TTC549 (cell line): Measurements from ENCODE around the gene DNAJC17.

Experiments
- FAIRE-seq: peaks from 2 replicates; lab custom pipeline; 2012; peaks lifted over from hg19 to GRCh38; lab: Jason Lieb, UNC

DNAJC17 gene

DNA sequence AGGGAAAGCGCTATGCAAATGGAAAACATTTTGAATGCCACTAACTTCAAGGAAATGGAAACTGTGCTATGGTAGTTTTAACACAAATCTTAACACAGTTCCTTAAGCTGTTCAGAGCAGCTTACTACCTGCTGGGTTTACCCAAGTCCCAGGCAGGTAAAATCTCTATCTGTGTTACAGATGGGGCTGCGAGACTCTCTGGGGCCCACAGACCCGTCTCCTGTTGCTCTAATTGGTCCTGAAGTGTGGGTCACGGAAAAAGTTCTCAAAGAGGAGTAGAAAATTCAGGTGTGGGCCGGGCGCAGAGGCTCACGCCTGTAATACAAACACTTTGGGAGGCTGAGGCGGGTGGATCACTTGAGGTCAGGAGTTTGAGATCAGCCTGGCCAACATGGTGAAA is 17.3 kb downstream of the DNAJC17 start:
- no peak for FAIRE-seq

DNA sequence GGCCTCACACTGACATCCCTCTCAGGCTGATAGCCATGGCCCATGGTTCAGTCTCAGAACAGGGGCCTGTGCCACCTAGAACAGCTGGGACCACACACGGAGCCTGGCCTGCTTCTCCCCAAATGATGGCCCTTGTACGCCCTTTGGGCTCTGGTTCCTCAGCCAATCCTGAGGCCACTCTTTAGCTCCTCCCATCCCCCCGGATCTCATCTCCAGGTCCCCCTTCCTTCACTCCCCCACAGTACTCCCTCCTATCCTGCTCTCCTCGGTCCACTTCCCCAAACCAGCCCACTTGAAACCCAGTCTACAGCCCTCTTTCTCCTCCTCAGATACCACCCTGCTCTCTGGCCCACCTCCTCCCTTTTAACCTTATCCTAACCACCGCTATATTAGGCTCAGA is 18.2 kb downstream of the DNAJC17 start:
- no peak for FAIRE-seq

DNA sequence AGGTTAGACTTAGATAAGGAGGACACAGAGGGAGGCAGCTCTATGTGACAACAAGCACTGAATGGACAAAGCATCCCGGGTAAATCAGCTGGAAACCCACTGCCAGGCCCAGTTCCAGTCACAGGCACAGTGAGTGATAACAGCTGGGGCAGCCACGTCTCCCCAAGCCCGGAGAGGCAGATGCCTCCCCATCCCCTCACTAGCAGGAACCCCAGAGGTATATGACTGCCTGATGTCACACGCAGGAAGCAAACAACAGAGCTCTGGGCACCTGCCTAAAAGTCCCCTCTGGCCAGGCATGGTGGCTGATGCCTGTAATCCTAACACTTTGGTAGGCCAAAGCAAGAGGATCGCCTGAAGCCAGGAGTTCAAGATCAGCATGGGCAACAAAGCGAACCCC is 19.3 kb downstream of the DNAJC17 start:
- FAIRE-seq = no peak

DNA sequence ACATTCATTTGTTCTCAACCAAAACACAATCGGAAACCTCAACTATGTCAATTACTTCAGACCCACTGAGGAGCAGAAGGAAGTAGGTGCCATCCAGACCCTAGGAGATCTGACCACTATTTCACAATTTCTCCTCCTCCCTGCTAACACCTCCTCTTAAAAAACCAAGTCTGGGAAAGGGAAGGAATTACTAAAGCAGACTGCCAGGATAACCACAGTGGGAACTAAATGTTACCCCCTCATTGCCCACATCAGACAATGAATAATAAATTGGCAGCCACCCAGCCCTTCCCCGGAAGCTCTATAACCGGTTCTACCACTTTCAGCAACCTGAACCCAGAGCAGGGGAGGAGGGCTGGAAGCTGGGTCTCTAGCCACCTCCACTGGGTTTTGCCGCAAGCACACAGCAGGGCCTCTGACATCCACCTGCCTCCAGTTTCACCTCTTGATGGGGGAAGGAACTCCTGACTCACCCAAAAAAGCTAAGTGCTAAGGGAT is 19.9 kb downstream of the DNAJC17 start:
- FAIRE-seq = no peak

DNA sequence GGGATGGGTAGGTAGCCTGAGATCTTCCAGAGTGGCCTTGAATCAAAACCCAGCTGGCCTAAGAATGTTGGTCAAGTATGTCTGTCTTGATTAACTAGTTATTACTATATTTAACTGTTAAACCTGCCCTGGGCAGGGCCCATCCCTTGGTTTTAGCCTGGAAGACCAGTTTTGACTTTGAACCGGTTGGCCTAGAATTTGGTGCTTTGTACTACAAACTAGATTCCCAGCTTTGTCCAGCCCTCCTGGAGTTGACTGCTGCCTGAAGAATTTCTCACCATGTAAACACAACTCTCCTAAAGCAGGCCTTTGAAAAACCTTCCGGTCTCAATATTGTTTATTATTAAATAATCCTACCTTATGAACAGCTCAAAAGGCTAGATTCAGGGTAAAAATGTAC is 21.5 kb downstream of the DNAJC17 start:
- no peak for FAIRE-seq

DNA sequence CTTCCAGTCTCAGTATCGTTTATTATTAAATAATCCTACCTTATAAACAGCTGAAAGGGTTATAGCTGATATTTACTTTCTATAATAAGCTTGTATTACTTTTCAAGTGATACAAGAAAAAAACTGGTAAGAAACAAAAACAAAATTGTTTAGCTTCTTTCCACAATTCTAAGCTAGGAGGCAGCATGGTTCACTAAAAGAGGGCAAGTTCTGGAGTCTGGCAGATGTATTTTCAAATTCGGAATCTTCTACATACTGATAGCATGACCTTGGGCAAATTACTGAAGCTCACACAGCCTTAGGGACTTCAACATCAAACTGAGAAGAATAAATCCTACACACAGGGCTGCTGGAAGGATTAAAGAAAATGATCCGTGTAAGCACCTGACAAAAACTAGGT is 22.1 kb downstream of the DNAJC17 start:
- FAIRE-seq = no peak

DNA sequence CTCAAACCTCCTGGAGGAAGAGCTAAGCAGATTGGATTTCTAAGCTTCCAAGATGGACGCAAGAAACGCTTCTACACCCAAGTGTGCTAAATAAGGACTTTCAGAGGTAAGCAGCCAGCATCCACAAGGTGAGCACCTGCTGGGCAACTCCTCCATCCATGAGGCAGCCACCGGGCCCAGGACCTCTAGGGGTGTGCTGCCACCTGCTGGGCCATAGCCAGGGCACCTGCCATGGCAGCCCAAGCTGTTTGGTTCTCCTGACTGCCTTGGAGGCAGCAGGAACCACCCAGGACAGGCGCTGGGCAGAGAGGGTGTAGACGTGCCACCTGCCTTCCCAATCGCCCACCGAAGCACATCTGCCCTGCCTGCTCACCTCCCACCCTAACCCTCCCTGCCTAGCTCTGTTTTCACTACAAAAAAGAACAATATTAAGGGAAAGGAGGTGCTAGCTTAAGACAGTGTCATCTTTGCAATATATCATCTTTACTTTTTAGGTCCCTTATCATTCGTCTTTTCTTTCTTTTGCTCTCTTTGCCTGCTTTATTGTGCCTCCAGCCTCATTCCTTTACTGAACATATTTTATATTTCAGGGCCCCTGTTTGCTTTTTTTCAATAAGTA is 24.6 kb downstream of the DNAJC17 start:
- FAIRE-seq = no peak

DNA sequence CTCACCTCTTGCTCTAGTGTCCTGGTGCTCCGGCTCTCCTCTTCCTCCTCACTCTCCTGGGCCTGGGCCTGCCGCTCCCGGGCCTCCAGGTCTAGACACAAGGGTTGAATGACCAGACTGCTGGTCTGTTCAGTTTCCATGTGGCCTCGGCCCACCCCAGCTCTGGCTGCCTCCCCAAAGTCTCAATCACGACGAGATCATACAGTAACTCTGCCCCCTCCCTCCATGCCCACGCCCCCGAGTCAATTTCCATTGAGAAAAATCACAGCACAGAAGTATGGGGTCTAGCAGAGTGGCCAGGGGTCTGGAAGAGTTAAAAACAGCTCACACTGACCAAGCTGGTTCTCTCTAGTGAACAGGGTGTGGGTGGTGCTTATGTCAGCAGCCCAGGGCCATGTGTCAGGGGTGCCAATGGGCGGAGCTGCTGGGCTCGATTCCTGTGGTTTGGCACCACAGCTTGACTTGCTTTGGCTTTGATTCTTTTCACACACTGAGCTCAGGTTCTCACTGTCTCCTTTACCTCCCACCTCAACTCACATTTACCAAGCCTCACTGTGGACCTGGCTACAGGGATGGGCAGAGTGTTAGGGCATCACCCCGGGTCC is 30.6 kb downstream of the DNAJC17 start:
- FAIRE-seq = no peak

DNA sequence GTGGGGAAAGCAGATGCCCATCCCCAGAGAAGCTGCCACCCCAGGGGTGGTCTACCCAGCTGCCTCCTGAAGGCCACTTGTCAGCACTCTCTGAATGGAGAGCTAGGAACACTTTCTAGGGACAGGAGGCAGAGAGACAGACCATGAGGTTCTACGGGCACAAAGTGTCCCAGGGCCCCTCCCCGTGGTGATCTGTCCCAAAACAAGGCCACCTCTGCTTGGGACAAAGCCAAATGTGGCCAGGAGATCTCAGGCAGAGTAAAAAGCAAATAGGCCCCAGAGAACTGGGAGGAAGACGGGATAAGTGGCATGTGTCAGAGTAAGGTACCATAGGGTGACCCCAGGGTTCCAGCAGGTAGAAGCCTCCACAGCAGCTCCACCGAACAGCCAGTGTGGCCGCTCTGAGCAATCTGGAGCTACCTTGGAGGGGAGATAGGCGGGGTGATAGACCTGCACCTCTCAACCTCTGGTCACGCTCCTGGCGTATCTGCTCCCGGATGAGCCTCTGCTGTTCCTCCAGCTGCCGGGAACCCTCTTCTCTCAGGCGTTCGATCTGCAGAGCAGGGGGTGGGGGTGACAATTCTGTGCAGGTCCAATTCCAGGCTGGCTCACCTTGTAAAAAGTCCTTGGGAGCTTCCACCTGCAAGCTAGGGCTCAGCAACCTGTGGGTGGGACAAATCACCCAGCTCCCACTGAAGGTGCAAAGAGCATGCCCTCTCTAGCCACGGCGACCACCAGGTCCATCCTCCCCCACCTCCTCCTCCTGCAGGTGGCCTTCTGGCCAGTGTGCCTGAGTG is 31.3 kb downstream of the DNAJC17 start:
- no peak for FAIRE-seq

DNA sequence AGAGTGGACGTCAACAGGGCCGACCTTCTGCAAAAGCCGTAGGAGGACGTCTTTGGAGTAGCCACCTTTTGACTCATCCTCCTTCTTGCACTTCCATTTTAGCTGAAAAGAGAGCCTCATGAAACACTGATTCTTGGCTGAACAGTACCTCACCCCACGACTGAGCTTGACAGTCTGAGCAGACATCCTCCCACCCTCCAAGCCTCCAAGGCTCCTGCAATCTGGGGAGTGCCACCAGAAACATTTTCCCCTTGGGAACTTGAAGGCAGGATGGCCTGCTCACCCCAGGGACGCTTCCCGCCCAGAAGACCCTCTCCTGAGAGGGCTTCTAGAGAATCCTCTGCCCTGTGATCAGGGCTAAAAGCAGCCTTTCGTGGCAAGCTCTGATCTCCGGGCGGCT is 32.3 kb downstream of the DNAJC17 start:
- no peak for FAIRE-seq

DNA sequence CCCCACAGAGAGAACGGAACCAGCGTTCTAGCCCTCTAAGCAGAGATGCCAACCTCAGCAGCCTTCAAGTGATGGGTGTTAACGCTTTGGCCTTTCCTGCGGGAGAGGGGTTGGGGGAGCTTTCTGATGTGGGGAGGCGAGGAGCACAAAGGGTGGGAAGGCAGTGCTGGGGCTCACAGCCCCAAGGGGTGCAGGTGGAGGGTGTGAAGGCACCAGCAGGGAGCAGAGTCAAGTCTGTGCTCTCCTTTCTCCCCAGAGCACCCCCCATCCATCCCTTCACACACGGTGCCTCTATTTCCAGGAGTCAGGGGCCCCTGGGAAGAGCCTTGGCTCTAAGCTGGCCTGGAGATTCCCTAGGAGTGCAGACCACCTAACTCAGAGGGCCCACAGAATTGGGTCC is 33.4 kb downstream of the DNAJC17 start:
- FAIRE-seq = no peak

DNA sequence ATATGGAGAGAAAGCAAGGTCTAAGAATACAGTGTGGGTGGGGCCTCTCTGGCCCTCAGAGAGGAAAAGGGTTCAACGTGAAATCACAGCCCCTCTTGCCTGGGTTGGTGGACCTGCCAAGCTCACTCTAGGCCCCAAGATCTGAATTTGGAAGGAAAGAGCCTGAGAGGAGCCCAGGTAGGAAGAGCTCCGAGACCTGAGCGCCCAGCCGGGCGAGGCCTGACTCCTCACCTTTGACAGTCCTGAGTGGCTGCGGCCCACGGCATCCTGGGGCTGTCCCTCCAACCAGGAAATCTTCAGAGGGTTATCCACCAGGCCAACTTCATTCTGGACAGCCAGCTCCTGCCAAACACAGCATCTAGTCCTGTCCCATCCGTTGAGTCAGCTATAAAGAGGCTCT is 33.8 kb downstream of the DNAJC17 start:
- FAIRE-seq = no peak

DNA sequence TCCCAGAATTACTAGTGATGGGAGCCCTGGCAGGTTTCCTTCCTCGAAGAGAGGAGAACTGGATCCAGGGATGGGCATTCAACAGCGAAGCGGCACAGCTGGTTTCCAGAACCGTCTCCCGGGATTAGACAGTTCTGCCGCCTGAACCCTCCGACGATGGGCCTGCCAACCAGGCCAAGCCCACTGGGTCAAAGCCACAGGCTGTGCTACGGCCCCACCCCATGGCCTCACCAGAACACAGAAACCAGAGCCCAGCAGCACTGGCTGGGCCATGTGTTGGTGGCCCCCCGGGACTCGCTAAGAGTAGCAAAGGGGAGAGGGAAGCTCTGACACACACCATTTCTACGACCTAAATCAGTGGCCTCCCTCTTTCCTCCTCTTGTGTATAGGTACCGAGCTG is 35.3 kb downstream of the DNAJC17 start:
- no peak for FAIRE-seq

DNA sequence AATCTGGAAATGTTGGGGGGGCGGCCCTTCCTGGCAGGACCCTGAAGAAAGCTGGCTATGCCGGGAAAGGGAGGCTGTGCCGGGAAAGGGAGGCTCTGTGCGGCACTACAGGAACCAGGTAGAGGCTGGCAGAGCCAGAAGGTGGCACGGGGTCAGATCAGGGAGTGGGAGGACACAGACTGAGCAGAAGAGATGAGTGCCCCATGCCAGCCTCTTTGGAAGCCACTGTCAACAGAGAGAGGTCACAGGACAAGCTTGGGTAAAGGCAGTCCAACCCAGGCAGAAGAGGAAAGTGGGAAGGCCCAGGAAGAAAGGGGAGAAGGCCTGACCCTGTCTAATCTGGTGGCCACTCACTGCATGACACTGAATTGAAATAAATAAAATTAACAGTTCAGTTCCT is 36.0 kb downstream of the DNAJC17 start:
- FAIRE-seq = no peak

DNA sequence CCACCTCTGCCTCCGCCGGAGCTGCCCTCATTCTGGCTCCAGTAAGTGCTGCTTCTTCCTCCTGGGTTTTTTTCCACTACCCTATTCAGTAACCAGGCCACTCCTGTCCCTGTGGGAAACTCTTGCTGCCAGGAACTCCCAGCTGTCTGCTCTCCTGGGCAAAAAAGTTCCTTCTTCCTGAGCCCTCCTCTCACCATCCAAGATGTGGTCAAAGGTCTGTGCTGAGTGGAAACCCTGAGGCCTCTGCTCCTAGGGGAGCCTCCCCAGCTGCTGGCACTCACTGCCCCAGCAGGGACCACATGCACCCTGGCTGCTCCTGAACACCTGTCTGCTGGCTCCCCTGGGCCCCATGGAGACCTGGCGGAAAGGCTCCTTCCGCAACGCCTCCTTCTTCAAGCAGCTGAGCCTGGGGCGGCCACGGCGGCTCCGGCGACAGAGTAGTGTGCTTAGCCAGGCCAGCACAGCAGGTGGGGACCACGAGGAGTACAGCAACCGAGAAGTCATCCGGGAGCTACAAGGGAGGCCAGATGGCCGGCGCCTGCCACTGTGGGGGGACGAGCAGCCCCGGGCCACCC is 37.0 kb downstream of the DNAJC17 start:
- FAIRE-seq = no peak

DNA sequence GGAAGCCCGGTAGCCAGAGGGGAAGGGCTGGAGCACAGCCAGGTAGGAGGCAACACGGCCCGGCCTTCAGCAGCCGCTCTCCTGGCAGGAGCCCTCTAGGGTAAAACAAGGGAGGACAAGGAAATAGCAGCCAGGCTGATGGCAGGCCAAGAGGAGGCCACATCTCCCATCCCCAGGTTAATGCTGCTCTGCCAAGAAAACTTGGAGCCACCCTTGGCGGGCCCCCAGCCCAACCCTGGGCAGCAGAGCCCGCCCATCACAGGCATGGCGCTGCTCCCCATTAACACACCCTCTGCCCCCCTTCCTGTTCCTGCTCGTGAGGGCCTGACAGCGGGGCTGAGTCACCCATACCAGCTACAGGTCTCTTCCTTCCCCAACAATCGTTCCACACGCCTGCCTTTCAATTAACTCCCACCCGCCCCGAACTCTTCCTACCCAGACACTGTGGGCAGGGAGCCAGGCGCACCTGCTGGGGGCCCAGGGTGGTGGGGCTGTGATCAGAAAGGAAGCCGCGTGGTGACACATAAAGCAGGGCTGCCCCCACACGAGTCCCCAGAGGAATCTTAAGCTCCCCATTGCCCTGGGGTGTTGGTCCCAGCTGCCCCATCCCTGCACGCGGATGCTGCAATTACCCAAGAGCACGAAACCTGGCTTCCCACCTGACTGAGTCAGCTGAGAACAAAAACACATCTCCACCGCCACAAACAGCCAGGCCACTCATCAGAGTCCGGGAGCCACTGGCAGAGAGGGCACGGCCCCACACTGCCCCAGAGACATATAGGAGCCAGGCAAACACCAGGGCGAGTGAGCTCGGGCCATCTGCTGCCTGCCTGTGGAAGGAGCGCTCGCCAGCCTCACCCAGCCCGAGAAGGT is 37.8 kb downstream of the DNAJC17 start, which contains the start of gene C15orf62:
TSS of gene C15orf62 (plus strand) at position 707 of the 873 bp plus-strand sequence. CDS start 516 bp downstream, outside the sequence.
- FAIRE-seq = no peak

DNA sequence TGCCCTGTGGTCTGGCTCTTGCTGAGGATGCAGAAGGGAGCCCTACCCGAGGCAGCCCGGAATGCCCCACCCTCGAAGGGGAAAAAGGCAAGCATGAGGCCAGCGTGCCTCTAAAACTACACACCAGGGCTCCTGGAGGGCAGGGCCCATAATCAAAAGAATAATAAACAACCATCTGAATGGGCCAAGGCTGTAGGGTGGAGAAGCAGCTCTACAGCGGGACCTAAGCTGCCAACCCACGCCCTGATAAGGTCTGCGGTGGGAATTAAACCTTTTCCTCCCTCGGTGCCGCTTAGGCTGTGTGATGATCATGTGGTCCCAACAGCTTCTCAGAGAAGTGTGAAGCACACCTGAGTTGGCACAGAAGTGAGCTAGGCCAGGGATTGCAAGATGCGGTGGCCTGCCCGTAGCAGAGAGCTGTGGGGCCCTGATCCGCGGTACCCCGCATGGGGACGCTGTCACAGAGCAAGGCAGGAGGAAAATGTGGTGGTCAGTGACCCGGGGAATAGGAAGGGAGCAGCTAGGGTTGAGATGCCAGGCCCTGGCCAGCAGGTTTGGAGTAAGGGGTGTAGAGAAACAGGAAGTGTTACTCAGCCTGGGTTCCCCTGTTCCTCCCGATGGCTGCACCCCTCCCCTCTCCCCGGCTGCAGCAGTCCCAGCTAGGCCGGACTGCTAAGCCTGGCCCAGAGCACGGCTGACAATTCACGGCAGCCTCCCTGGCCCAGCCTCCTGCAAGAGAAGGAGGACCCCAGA is 38.6 kb downstream of the DNAJC17 start:
- no peak for FAIRE-seq

DNA sequence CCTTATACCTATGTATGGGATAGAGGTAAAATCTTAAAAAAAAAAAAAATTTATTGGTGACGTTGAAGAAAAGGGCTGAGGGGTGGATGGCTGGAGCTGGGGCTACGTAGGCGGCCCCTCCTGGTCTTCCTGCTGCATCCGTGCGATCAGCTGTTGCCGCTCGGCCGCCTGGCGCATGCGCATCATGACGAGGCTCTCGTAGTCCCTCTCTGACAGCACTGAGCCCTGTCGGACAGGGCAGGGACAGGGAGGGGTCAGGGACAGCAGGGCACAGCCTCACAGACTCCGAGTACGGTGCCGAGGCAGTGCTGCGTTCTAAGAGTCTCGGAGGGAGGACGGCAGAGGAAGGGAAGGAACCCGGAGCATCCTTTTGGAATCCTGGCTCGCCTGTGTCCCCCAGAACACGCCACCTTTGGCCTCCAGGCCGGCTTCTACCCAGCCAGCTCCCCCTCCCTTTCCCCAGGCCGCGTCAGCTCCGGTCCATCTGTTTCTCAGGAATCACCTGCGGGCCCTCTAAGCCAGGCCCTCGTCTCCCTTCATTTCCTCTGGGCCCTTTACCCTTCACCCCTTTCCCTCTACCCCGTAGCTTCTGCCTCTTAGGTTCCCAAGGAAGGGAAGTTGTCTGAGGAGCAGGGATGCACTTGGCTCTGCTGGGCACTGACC is 39.3 kb downstream of the DNAJC17 start:
- FAIRE-seq = no peak

DNA sequence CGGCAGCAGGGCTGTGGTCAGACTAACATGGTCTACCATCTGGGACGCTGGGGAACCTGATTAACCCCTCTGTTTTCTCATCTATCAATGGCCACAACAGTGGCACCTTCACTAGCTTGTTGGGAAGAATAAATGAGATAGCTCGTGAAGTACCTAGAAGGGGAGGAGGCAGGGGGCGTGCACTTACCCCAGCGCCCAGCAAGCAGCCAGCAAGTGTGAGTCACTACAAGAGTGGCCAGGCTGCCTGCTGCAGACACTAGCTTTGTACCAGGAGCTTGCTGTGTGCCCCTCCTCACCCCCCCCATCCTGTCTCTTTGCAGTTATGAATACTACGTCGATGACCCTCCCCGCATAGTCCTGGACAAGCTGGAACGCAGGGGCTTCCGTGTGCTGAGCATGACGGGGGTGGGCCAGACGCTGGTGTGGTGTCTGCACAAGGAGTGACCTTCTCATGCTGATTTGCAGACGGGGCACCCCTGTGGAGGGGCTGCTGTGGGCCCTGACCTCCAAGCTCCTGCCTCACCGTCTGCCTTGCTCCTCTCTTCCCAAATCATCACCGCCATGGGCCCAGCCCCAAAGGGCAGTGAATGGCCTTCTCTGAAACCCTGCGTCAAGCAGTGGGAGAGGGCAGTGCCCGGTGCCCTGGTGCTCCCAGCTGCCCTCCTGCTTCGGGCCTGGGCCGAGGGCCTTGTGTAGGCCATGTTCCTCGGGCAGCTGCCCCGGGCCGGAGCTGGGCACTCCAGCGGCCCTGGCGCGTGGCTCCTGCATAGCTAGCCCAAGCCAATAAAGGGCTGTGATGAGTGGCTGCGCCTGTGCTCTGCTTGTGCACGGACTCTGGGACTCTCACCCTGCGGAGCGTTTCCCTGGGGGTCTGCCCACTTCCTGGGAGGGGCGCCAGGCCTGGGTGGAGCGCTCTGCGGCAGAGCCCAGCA is 40.1 kb downstream of the DNAJC17 start:
- no peak for FAIRE-seq
